ENCODE results near the gene PTPRN2. TPM values are rescaled to one million over a fixed set of nuclear protein-coding genes. Genes with fewer than 3 reads are reported as not detected.

The PTPRN2 gene
- total and polyA plus RNA-seq, 2 of the 13 experiments (the other 11 are each of a cell fraction or from before 2014, with no cell fraction given) = 2.5 to 24.2 TPM

DNA sequence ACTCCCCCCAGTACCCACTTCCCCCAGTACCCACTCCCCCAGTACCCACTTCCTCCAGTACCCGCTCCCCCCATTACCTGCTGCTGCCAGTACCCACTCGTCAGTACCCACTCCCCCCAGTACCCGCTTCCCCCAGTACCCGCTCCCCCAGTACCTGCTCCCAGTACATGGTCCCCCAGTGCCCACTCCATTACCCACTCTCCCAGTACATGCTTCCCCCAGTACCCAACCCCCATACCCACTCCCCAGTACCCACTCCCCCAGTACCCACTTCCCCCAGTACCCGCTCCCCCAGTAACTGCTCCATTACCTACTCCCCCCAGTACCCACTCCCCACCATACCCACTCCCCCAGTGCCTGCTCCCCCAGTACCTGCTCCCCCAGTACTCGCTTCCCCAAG, 700.2 kb downstream of the PTPRN2 start (continued):
- no peak for TF ChIP-seq PAWR (CRISPR knock-in tag; IDR thresholded peaks at IDR 0.05; ENCODE audit: borderline replicate concordance)
- TF ChIP-seq, protein P1, sequence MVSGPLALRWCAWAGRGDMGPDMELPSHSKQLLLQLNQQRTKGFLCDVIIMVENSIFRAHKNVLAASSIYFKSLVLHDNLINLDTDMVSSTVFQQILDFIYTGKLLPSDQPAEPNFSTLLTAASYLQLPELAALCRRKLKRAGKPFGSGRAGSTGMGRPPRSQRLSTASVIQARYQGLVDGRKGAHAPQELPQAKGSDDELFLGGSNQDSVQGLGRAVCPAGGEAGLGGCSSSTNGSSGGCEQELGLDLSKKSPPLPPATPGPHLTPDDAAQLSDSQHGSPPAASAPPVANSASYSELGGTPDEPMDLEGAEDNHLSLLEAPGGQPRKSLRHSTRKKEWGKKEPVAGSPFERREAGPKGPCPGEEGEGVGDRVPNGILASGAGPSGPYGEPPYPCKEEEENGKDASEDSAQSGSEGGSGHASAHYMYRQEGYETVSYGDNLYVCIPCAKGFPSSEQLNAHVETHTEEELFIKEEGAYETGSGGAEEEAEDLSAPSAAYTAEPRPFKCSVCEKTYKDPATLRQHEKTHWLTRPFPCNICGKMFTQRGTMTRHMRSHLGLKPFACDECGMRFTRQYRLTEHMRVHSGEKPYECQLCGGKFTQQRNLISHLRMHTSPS (CRISPR knock-in tag; IDR thresholded peaks at IDR 0.05; ENCODE audit: low read depth) = no peak
- TF ChIP-seq ARNT (IDR thresholded peaks at IDR 0.05) = no peak
- no peak for TF ChIP-seq YY1 (IDR thresholded peaks at IDR 0.05; ENCODE audit: insufficient read depth, insufficient replicate concordance, low read depth, low read length)
- no peak for TF ChIP-seq ZNF564 (CRISPR knock-in tag; IDR thresholded peaks at IDR 0.05)
- TF ChIP-seq, protein P2, sequence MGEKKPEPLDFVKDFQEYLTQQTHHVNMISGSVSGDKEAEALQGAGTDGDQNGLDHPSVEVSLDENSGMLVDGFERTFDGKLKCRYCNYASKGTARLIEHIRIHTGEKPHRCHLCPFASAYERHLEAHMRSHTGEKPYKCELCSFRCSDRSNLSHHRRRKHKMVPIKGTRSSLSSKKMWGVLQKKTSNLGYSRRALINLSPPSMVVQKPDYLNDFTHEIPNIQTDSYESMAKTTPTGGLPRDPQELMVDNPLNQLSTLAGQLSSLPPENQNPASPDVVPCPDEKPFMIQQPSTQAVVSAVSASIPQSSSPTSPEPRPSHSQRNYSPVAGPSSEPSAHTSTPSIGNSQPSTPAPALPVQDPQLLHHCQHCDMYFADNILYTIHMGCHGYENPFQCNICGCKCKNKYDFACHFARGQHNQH (CRISPR knock-in tag; IDR thresholded peaks at IDR 0.05) = no peak
- TF ChIP-seq, protein P3, sequence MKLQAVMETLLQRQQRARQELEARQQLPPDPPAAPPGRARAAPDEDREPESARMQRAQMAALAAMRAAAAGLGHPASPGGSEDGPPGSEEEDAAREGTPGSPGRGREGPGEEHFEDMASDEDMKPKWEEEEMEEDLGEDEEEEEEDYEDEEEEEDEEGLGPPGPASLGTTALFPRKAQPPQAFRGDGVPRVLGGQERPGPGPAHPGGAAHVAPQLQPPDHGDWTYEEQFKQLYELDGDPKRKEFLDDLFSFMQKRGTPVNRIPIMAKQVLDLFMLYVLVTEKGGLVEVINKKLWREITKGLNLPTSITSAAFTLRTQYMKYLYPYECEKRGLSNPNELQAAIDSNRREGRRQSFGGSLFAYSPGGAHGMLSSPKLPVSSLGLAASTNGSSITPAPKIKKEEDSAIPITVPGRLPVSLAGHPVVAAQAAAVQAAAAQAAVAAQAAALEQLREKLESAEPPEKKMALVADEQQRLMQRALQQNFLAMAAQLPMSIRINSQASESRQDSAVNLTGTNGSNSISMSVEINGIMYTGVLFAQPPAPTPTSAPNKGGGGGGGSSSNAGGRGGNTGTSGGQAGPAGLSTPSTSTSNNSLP (IDR thresholded peaks at IDR 0.05; ENCODE audit: low read depth, low read length) = no peak

DNA sequence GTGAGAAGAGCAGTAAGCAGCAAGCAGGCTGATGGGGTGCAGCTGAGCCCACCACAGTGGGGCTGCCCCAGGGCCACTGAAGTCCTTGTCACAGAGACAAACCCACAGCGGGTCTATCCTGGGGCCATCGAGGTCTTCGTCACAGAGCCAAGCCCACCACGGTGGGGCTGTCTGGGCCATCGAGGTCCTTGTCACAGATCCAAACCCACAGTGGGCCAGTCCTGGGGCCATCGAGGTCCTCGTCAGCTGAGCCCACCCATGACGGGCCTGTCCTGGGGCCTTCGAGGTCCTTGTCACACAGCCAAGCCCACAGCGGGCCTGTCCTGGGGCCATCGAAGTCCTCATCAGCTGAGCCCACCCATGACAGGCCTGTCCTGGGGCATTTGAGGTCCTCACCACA, 700.9 kb downstream of the PTPRN2 start:
- H3K9ac ChIP-seq (ENCODE audit: insufficient read depth, low read depth, low read length) = no peak overlapping the region
- WGBS (ENCODE audit: low lambda C conversion rate) = 90% methylated on average over 2 of the region's 11 CpGs
- intact Hi-C loops (cut with micrococcal nuclease; ENCODE audit: unreplicated experiment) = no loop called here
- no TSS peak for BruUV-seq (replicated peaks)
- DNase-seq (ENCODE audit: low spot score) (no peak), ATAC-seq (no peak), FAIRE-seq (no peak)
- H3K4me2 ChIP-seq (ENCODE audit: low read depth, low read length) = no peak overlapping the region
- H3K4me3 ChIP-seq (replicated peaks in 1 of 3; ENCODE audit: insufficient read depth in 1 of 3, low read depth in 2 of 3, low read length in 3 of 3) = no peak overlapping the region
- CTCF ChIA-PET (ENCODE audit: low intra/inter-chr PET ratio, low total read pairs) = no interaction called here
- H4K20me1 ChIP-seq (ENCODE audit: insufficient read depth, low read length) = 0 out of 2 replicates have a peak, but pooled peaks cover 5% of the 10 kb centered on the region
- no peak overlapping the region for H2AFZ ChIP-seq (ENCODE audit: low read length)
- no peak overlapping the region for H3K27ac ChIP-seq (ENCODE audit: extremely low read length, insufficient read depth, low read length)
- no peaks in the 10 kb centered on the region for H3K36me3 ChIP-seq (replicated peaks in 1 of 2; ENCODE audit: control insufficient read depth in 1 of 2, insufficient read depth in 2 of 2, low read length in 2 of 2)
- no peaks in the 10 kb centered on the region for H3K79me2 ChIP-seq (ENCODE audit: insufficient read depth, low read length)
- no peaks in the 10 kb centered on the region for H3K27me3 ChIP-seq (ENCODE audit: control insufficient read depth in 1 of 2, insufficient read depth in 2 of 2, low read length in 2 of 2)
- H3K9me3 ChIP-seq (ENCODE audit: low read length) = peaks cover 18% of the 10 kb centered on the region; the same call in 1 of the 2 replicates
- peaks cover 15% of the 10 kb centered on the region for H3K4me1 ChIP-seq (ENCODE audit: insufficient read depth, low read length)
- POLR2A ChIA-PET = no interaction called here
- in situ Hi-C loops (cut with HindIII; ENCODE audit: extremely low pct_ligation_motif_present, low pct_unique_long_range_greater_than_20kb) = no loop called here
- TF ChIP-seq, protein P4, sequence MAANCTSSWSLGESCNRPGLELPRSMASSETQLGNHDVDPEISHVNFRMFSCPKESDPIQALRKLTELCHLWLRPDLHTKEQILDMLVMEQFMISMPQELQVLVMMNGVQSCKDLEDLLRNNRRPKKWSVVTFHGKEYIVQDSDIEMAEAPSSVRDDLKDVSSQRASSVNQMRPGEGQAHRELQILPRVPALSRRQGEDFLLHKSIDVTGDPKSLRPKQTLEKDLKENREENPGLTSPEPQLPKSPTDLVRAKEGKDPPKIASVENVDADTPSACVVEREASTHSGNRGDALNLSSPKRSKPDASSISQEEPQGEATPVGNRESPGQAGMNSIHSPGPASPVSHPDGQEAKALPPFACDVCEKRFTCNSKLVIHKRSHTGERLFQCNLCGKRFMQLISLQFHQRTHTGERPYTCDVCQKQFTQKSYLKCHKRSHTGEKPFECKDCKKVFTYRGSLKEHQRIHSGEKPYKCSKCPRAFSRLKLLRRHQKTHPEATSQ (CRISPR knock-in tag; IDR thresholded peaks at IDR 0.05; ENCODE audit: borderline replicate concordance) = no peak
- TF ChIP-seq, protein P5, sequence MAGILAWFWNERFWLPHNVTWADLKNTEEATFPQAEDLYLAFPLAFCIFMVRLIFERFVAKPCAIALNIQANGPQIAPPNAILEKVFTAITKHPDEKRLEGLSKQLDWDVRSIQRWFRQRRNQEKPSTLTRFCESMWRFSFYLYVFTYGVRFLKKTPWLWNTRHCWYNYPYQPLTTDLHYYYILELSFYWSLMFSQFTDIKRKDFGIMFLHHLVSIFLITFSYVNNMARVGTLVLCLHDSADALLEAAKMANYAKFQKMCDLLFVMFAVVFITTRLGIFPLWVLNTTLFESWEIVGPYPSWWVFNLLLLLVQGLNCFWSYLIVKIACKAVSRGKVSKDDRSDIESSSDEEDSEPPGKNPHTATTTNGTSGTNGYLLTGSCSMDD (CRISPR knock-in tag; IDR thresholded peaks at IDR 0.05) = no peak
- no peak for TF ChIP-seq ZNF780A (CRISPR knock-in tag; IDR thresholded peaks at IDR 0.05)
- no peak for TF ChIP-seq ZNF180 (CRISPR knock-in tag; IDR thresholded peaks at IDR 0.05; ENCODE audit: borderline replicate concordance, low read depth)
- TF ChIP-seq, protein P6, sequence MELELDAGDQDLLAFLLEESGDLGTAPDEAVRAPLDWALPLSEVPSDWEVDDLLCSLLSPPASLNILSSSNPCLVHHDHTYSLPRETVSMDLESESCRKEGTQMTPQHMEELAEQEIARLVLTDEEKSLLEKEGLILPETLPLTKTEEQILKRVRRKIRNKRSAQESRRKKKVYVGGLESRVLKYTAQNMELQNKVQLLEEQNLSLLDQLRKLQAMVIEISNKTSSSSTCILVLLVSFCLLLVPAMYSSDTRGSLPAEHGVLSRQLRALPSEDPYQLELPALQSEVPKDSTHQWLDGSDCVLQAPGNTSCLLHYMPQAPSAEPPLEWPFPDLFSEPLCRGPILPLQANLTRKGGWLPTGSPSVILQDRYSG (CRISPR knock-in tag; IDR thresholded peaks at IDR 0.05) = no peak
- no peak for TF ChIP-seq ZNF292 (CRISPR knock-in tag; IDR thresholded peaks at IDR 0.05; ENCODE audit: borderline replicate concordance, low read depth)
- no peak for TF ChIP-seq STAG1 (CRISPR knock-in tag; IDR thresholded peaks at IDR 0.05)
- no peak for TF ChIP-seq NFE2 (CRISPR knock-in tag; IDR thresholded peaks at IDR 0.05)
- no peak for TF ChIP-seq ZBTB38 (CRISPR knock-in tag; IDR thresholded peaks at IDR 0.05)
